Right forelimb (tissue), 1 donor: Measurements from ENCODE around the gene C8A.

Experiments used
- DNase-seq: peaks from one replicate; pipeline ENCODE4 v3.0.0-alpha.2; 2018

Gene C8A

GRCh38 chr1:56854521-56855099 lies at the start of gene C8A:
Gene C8A (plus strand): TSS chr1:56854797. CDS start chr1:56854902, 105 bp downstream.
- DNase-seq: no peak

- DNase-seq: peak; percentile 48
These were observed 47.8 kb upstream of the C8A start for GRCh38 chr1:56806804-56807203.

DNA sequence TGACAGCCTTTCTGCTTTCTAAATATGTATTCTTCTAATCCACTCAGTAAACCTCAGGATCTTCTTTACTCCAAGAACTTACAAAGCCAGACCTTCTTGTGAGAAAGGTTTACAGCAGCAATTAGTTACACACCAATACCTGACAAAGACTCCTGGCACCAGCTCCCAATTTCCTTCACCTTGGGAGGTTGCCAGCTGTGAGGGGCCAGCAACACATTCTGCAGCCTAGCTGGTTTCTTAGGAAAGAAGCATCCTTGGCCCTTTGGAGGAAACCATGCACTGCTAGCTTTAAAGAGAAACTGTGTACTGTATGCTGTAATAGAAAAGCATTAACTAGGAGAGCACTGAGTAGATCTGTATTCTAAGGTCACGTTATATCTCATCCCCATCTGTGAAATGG lies 46.2 kb upstream of the C8A start:
- DNase-seq: no peak

- no peak for DNase-seq
These were observed 43.3 kb upstream of the C8A start for GRCh38 chr1:56811331-56811730.

DNA sequence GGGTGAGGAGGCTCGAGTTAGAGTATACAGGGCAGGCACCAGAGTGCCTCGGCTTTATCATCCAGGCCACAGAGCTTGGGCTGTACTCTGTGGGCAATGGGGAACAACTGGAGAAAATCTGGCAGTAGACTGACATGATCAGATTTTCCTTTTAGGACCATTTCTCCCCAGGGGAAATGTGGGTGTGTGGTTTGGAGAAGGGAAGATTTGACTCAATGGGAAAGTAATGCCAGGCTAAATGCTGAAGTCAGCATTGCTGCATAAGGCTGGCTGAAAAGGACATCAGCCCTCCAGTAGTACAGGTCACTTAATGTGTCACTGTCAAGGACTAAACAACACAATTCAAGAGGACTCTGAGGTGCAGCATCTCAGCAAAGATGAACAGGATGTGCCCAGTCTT lies 40.4 kb upstream of the C8A start:
- DNase-seq: no peak

- DNase-seq: no peak
These were observed 38.3 kb upstream of the C8A start for GRCh38 chr1:56816264-56816663.

GRCh38 chr1:56816909-56817308 lies 37.7 kb upstream of the C8A start:
- no peak for DNase-seq

GRCh38 chr1:56817716-56818463 lies 36.7 kb upstream of the C8A start:
- no peak for DNase-seq

DNA sequence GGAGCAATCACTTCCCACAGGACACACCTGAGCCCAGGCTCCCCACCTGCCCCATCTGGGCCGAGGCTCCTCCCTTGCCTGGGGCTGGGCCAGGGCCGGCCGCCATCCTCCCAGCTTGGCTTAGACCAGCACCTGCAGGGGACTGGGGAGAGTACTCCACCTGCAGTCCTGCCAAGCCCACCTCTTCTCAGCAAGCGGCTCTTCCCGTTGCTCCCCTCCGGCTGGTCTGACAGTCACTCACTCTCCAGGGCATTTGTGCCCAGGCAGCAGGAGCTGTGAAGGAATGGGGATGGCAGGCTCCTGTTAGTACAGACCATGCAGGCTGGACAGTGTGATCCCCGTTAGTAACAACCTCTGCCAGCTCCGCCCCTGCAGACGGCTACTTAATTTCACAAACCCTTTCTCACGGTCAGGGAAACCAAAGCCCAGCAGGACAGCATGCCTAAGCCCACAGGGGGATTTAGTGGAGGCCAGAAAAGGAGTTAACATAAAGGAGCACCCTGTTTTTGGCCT lies 35.2 kb upstream of the C8A start, which contains the start of gene FYB2:
Gene FYB2, minus strand, starts transcription at position 18 of the 513 bp plus-strand sequence. CDS start 114 bp downstream, outside the sequence.
- DNase-seq: no peak

- DNase-seq: peak; percentile 74
These were observed 33.7 kb upstream of the C8A start for GRCh38 chr1:56820755-56821461.

DNA sequence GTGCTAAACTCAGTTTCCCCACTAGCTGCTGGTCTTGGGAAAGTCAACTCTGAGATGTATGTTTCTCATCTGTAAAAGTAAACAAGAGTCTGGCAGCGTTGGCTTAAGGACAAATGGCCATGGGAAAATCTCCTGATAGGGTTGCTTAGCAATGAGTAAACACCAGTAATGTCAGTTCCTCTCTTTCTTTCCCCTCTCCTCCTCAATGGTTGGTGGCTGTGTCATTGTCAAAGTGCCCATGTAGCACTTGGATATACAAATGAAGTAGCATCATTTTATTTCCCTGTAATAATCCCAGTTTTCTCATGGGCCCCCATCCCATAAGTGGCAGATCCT lies 33.2 kb upstream of the C8A start:
- no peak for DNase-seq

GRCh38 chr1:56824271-56824670 lies 30.3 kb upstream of the C8A start:
- DNase-seq: no peak

DNA sequence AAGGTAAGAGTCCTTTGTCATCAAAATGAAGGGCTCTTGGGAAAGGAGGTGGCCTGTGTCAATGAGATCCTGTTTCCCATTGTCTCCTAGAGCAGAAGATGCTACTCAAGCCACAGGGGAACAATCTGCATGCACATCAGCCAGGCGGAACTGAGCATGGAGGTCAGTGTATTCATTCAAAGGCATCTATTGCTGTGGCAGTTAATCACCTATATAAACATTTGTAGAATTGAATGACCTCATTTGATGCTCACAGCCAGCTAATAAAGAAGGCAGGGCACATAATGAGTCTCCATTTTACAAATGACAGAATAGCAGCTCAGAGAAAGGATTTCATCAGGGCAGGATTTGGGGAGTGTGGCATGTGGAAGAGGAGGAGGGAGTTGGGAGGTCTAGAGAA lies 29.7 kb upstream of the C8A start:
- no peak for DNase-seq

DNA sequence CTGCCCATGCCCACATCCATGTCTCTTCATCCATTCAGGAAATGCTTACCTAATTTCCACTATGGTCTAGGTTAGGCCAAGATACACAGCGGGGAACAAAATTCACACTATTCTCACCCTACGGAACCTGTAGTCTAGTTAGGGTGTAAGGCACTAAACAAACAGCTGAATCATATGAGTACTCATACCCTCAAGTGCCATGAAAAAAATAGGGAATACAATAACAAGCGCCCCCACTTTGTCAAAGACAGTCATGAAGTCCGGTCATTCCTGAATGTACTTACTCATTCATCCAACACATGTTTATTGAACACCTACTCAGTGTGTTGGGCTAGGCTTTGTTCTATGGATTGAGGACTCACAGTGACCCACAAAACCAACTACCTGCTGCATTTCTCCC lies 29.2 kb upstream of the C8A start:
- DNase-seq: no peak

DNA sequence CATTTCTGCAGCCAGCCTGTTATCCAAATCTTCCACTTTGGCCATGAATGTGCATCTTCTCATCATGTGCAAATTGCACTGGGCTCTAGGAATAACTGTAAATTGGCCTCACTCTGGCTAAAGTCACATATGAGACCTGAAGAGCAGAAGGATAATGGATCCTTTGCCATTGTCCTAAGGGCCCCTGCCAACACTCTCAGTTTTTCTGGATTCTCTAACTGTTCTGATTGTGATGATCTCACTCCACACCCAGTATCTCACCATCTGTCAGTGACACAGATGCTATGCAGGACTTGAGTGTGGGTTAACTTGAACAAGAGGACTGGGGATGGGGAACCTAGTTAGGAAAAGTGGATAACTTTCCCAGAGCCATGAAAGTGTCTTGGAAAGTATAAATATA lies 26.9 kb upstream of the C8A start:
- no peak for DNase-seq

- no peak for DNase-seq
These were observed 24.5 kb upstream of the C8A start for GRCh38 chr1:56830052-56830451.

- DNase-seq: peak; percentile 83
These were observed 22.5 kb upstream of the C8A start for GRCh38 chr1:56831871-56832693.

- DNase-seq: no peak
These were observed 21.5 kb upstream of the C8A start for GRCh38 chr1:56833088-56833487.

GRCh38 chr1:56834137-56834900 lies 20.3 kb upstream of the C8A start:
- DNase-seq: no peak

DNA sequence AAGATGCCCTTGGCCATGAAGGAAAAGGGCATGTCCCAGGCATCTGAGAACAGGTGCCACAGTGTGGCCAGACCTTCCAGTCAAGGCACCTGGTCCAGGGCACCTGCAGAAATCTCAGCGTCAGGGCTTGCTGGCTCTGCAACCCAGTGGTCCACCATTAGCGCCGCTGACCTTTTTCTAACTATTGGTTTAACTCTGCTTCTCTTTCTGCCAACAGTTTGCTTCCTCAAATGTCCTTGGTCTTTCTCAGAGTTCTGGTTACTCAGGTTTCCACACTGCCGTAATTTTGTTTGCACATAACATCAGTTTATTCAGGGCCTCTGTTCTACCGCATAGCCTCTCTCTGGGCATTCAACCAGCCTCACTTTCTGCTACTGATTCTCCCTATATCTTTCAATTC lies 18.9 kb upstream of the C8A start:
- DNase-seq: no peak

DNA sequence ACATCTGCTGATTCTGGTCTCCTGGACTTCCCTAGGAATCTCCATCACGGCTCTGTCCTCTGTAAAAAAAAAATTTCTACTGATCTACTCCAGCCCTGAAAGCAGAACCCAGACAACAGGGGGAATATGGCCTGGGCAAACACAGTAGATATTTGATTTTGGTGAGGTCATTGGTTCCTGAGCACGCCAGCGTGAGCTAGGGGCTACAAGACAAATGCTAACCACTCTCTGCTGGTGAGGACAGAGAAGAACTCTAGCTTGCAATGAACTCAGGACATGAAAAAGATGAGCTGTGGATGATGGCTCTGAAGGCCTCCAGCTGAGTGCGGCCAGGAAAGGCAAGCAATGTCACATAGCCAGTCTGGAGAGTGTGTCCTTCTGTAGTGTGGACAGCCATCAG lies 18.2 kb upstream of the C8A start:
- no peak for DNase-seq

DNA sequence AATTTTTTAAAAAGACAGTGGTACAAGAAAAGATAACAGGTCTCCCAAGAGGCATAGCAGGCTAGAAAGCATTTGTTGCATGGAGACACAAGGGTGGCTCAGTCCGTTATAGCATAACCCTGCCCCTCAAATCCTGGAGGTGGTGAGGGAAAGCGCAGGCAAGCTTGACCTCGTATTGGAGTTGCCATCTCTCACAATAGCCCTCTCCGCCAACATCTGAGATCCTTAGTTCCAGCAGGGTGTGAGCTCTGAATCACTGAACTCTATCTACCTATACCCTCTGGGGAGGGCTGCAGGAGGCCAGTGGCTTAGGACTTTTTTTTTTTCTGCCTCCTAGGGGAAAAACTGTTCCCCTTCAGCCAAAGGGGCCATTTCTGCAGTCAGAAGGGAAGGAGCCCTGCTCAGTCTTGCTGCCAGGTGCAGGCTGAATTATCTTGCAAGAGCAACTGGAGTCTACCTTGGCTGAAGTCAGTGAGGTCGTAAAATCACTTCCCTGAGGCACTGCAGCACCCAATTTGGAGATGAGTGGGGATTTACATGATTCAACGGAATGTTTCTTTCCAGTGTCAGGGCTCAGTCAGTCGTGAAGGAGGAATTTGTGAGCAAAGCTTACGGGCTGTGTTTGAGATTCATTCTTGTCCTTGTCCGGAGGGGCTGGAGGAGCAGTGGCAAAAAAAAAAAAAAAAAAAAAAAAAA lies 17.2 kb upstream of the C8A start:
- no peak for DNase-seq
